Type B pancreatic cell (in vitro differentiated cells): ENCODE results near the gene SLC43A2. TPM values are rescaled to one million over a fixed set of nuclear protein-coding genes. Genes with fewer than 3 reads are reported as not detected.
"Not testable (repeated sequence)": the region's sequence is repeated elsewhere in the genome, so short reads cannot be mapped to it uniquely, and the experiment has no call there.

Experiments used
- DNase-seq: peaks from one replicate; pipeline ENCODE4 v3.0.0; 2021; ENCODE audit warnings: mixed read lengths; ENCODE audit not compliant: unreplicated experiment; ENCODE audit errors: extremely low spot score
- H3K27ac Mint-ChIP-seq: 2 replicates; pipeline ENCODE4 v1.8.0; 2021; ENCODE audit warnings: mild to moderate bottlenecking, mixed read lengths
- H3K27me3 Mint-ChIP-seq: 2 replicates; pipeline ENCODE4 v1.8.0; 2021; ENCODE audit warnings: mixed read lengths
- H3K36me3 Mint-ChIP-seq: 2 replicates; pipeline ENCODE4 v1.8.0; 2021; ENCODE audit warnings: mixed read lengths
- H3K4me1 Mint-ChIP-seq: one replicate; pipeline ENCODE4 v1.8.0; 2021; ENCODE audit warnings: mixed read lengths; ENCODE audit not compliant: unreplicated experiment
- H3K4me3 Mint-ChIP-seq: 2 replicates; pipeline ENCODE4 v1.8.0; 2021; ENCODE audit warnings: mild to moderate bottlenecking, mixed read lengths
- H3K9me3 Mint-ChIP-seq: 2 replicates; pipeline ENCODE4 v1.8.0; 2021; ENCODE audit warnings: mixed read lengths
- total RNA-seq: library from RNA; stranded (reverse); gene quantifications from 2 replicates; pipeline ENCODE4 v1.2.1, GENCODE V29; 2021; ENCODE audit warnings: low replicate concordance
- TF ChIP-seq, protein P1 (sequence below): fragments of 200-600 bp; sonication (generic); conservative IDR thresholded peaks from 2 replicates; pipeline ENCODE4 v1.5.0; 2021; ENCODE audit warnings: antibody characterized with exemption, mild to moderate bottlenecking

Gene SLC43A2
- total RNA-seq, 1 donor from 2014 or later = 23.5 TPM

DNA sequence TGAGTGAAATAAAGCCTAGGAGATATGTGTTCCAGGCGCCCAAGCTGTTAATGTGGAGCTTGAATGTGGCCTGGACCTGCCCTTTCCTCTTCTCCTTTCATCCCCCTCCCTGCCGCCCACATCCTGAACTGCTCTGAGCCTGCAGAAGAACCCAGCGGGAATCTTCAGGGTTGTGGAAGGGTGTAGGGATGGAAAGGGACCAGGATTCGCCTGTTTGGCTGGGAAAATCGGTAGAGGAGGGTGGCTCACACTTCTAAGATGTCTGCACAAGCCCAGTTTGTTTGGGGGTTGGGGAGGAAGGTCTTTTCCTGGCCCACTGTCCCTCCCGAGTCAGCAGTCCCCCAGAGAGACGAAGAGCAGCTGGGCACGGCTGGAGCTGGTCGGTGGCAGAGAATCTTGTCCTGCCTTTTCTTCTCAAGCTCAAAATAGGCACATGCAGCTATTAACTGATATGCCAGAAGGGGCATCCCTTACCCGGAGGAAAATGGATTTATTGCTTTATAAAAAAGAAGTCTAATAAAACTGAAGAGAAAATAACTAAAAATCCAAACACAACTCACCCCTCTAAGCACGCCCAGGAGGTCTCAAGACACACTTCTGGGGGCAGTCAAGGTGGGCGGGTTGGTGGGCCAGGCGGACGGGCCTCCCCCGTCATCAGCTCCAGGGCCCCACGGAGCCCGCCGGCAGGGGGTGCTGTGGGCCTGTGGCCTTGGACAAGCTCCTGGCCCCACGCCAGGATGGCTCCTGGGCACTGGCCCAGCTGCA lies 54.5 kb downstream of the SLC43A2 start:
- no peak overlapping the region for H3K27ac Mint-ChIP-seq
- H3K4me1 Mint-ChIP-seq = peaks cover 8% of the 10 kb centered on the region
- TF ChIP-seq, protein P1, sequence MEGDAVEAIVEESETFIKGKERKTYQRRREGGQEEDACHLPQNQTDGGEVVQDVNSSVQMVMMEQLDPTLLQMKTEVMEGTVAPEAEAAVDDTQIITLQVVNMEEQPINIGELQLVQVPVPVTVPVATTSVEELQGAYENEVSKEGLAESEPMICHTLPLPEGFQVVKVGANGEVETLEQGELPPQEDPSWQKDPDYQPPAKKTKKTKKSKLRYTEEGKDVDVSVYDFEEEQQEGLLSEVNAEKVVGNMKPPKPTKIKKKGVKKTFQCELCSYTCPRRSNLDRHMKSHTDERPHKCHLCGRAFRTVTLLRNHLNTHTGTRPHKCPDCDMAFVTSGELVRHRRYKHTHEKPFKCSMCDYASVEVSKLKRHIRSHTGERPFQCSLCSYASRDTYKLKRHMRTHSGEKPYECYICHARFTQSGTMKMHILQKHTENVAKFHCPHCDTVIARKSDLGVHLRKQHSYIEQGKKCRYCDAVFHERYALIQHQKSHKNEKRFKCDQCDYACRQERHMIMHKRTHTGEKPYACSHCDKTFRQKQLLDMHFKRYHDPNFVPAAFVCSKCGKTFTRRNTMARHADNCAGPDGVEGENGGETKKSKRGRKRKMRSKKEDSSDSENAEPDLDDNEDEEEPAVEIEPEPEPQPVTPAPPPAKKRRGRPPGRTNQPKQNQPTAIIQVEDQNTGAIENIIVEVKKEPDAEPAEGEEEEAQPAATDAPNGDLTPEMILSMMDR = peak; percentile 83
- no peaks in the 10 kb centered on the region for H3K9me3 Mint-ChIP-seq
- no peak overlapping the region for H3K4me3 Mint-ChIP-seq
- H3K36me3 Mint-ChIP-seq = no peaks in the 10 kb centered on the region
- DNase-seq = no peak
- no peaks in the 10 kb centered on the region for H3K27me3 Mint-ChIP-seq

- not testable (repeated sequence) for H3K4me3 Mint-ChIP-seq, H3K27me3 Mint-ChIP-seq, H3K27ac Mint-ChIP-seq, DNase-seq, H3K9me3 Mint-ChIP-seq, H3K36me3 Mint-ChIP-seq, H3K4me1 Mint-ChIP-seq
These were observed 56.0 kb downstream of the SLC43A2 start for GRCh38 chr17:1572646-1573045.

- Mint-ChIP-seq H3K4me1 (peaks cover 8% of the 10 kb centered on the region), H3K9me3 (no peaks in the 10 kb centered on the region), H3K36me3 (no peaks in the 10 kb centered on the region), H3K4me3 (no peak overlapping the region), H3K27me3 (no peaks in the 10 kb centered on the region), H3K27ac (no peak overlapping the region)
- no peak for DNase-seq
- TF ChIP-seq, protein P1 = no peak
These were observed 57.3 kb downstream of the SLC43A2 start for GRCh38 chr17:1571341-1571704.

DNA sequence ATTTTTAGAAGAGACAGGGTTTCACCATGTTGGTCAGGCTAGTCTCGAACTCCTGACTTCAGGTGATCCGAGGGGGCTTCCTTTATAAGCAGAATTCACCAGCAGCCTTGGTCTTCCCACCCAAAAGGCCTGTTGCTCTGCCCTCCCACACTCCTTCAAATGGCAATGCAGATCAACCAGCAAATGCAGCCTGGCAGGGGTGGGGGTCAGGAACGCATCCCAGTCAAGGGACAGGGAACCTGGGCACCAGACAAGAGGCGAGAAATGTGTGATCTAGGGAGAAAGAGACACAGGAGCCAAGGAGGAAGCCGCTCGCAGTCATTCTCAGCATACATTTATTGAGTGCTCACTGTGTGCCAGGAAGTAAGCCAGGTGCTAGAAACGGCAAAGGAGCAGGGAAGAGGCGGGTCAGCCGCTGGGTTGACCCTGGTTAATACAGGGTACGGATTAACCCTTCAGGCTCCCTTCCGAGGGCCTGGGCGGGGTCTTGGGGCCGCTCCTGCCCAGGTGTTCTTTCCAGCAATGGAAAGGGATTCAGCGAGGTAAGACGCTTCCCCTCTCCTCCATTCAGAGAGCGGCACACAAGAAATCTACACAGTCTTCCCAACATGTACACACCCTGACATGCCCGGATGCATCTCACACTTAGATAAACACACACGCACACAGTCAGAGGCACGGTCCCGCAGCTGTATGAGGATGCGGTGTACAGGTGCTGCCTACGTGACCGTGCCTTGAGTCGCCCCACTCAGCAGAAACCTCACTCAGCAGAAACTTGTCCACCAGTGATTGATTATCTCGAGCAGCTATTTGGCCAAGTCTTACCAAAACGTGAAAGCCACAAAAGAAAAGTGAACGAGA lies 59.5 kb downstream of the SLC43A2 start:
- Mint-ChIP-seq H3K27ac (no peak overlapping the region), H3K4me3 (no peak overlapping the region), H3K36me3 (no peaks in the 10 kb centered on the region), H3K4me1 (peaks cover 9% of the 10 kb centered on the region), H3K27me3 (no peaks in the 10 kb centered on the region), H3K9me3 (no peaks in the 10 kb centered on the region)
- DNase-seq = no peak
- TF ChIP-seq, protein P1 = no peak

DNA sequence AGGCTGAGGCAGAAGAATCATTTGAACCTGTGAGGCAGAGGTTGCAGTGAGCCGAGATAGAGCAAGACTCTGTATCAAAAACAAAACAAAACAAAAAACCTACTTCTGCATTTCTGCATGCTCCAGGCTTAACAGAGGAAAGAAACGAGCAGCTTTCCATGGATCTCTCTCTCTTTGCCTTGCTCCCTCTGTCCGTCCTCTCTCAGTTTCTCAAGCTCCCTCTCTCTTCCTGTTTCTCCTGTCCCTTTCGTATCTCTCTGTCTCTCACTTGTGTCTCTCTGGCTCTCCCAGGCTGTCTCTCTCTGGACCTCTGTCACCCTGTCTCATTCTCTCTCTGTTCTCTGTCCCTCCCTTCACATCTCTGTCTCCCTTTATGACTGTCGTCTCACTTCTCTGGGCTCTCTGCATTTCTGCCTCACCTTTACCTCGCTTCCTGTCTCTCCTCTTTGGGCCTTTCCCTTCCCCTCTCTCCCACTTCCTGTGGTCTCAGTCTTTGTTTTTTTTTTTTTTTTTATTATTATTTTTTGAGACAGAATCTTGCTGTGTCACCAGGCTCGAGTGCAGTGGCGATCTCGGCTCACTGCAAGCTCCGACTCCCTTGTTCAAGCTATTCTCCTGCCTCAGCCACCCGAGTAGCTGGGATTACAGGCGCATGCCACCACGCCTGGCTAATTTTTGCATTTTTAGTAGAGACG lies 62.0 kb downstream of the SLC43A2 start:
- DNase-seq = no peak
- peak overlapping the region; percentile 17 for H3K27ac Mint-ChIP-seq
- H3K4me1 Mint-ChIP-seq = peaks cover 12% of the 10 kb centered on the region
- H3K9me3 Mint-ChIP-seq = no peaks in the 10 kb centered on the region
- no peak overlapping the region for H3K4me3 Mint-ChIP-seq
- TF ChIP-seq, protein P1 = no peak
- H3K27me3 Mint-ChIP-seq = peaks cover 5% of the 10 kb centered on the region
- H3K36me3 Mint-ChIP-seq = no peaks in the 10 kb centered on the region
